ENCODE data around the gene PPRC1. TPM values are rescaled to one million over a fixed set of nuclear protein-coding genes. Genes with fewer than 3 reads are reported as not detected.

PPRC1 gene
- total RNA-seq, 1 experiment from 2014 or later = 79.4 TPM

- TF ChIP-seq ELF4 (CRISPR knock-in tag; IDR thresholded peaks at IDR 0.05; ENCODE audit: low read depth) (no peak), E2F5 (CRISPR knock-in tag; IDR thresholded peaks at IDR 0.05) (no peak), USF2 (CRISPR knock-in tag; IDR thresholded peaks at IDR 0.05) (no peak), CREB1 (CRISPR knock-in tag; IDR thresholded peaks at IDR 0.05) (no peak), ESRRA (CRISPR knock-in tag; IDR thresholded peaks at IDR 0.05; ENCODE audit: borderline replicate concordance) (no peak), PREB (CRISPR knock-in tag; IDR thresholded peaks at IDR 0.05; ENCODE audit: borderline replicate concordance) (no peak), ETV6 (CRISPR knock-in tag; IDR thresholded peaks at IDR 0.05) (no peak), ZNF317 (CRISPR knock-in tag; IDR thresholded peaks at IDR 0.05; ENCODE audit: borderline replicate concordance, low read depth) (no peak), IRF2 (CRISPR knock-in tag; IDR thresholded peaks at IDR 0.05; ENCODE audit: borderline replicate concordance, low read depth) (no peak), TP53 (CRISPR knock-in tag; IDR thresholded peaks at IDR 0.05) (no peak)
These were observed 20.3 kb downstream of the PPRC1 start (continued) for GRCh38 chr10:102153093-102153620.

- Mint-ChIP-seq H3K4me1 (peaks cover 24% of the 10 kb centered on the region), H3K27me3 (ENCODE audit: low read depth) (no peaks in the 10 kb centered on the region), H3K9me3 (no peaks in the 10 kb centered on the region), H3K4me3 (peak overlapping the region; percentile 45), H3K36me3 (peaks cover 66% of the 10 kb centered on the region), H3K27ac (peak overlapping the region; percentile 79; the same call in 1 of the 2 replicates)
- POLR2A ChIA-PET = no interaction called here
- ATAC-seq (no peak), DNase-seq (ENCODE audit: low spot score) (no peak)
- TF ChIP-seq ZNF121 (CRISPR knock-in tag; IDR thresholded peaks at IDR 0.05) (peak; percentile 26; the same call in 1 of the 2 replicates), MLX (CRISPR knock-in tag; IDR thresholded peaks at IDR 0.05) (no peak)
- CTCF ChIA-PET = interaction anchor here (0.7 to 3.6 kb wide), 3 partner anchors 15 to 62 kb away, joined by 3 to 18 read pairs (median 3); no protein-coding TSS in a partner anchor
These were observed 21.8 kb downstream of the PPRC1 start for GRCh38 chr10:102154466-102155116.

GRCh38 chr10:102157224-102157623 lies 24.4 kb downstream of the PPRC1 start:
- peaks cover 83% of the 10 kb centered on the region for H3K36me3 Mint-ChIP-seq
- no peak for DNase-seq (ENCODE audit: low spot score)
- H3K27ac Mint-ChIP-seq = no peak overlapping the region
- TF ChIP-seq KAT7 (CRISPR knock-in tag; IDR thresholded peaks at IDR 0.05; ENCODE audit: borderline replicate concordance) = no peak
- no peak for TF ChIP-seq TP53 (CRISPR knock-in tag; IDR thresholded peaks at IDR 0.05)
- TF ChIP-seq MXD4 (CRISPR knock-in tag; IDR thresholded peaks at IDR 0.05; ENCODE audit: borderline replicate concordance) = no peak
- TF ChIP-seq ZNF263 (CRISPR knock-in tag; IDR thresholded peaks at IDR 0.05; ENCODE audit: low read depth) = no peak
- TF ChIP-seq NR3C1 (CRISPR knock-in tag; conservative IDR thresholded peaks at IDR 0.05; ENCODE audit: low read depth) = no peak
- no peak overlapping the region for H3K4me3 Mint-ChIP-seq
- H3K27me3 Mint-ChIP-seq (ENCODE audit: low read depth) = no peaks in the 10 kb centered on the region
- H3K9me3 Mint-ChIP-seq = no peaks in the 10 kb centered on the region
- H3K4me1 Mint-ChIP-seq = peaks cover 12% of the 10 kb centered on the region
- ChIA-PET CTCF (interaction anchor here (1.7 kb wide), 1 partner anchor 12 kb away, joined by 9 read pairs; no protein-coding TSS in a partner anchor), POLR2A (interaction anchor here (0.9 kb wide), 1 partner anchor 12 kb away, joined by 3 read pairs; no protein-coding TSS in a partner anchor)
- ATAC-seq = no peak

Measured in WTC11 (cell line).